Cardiac fibroblast (primary cell): Measurements from ENCODE around the gene PXMP2.

ENCODE experiments used
- DNase-seq, 2 donors: peaks; one replicate each; pipeline versions ENCODE4 v3.0.0 to v3.0.0-alpha.2; 2010; ENCODE audit warnings: low read depth in 2 of 2
- H3K4me3 ChIP-seq, 2 donors: replicated peaks in 1 of 2; 1 replicate in 1 of 2; 2 replicates in 1 of 2; pipeline ENCODE4 v1.5.1; 2011; ENCODE audit warnings: low read depth in 2 of 2, low read length in 2 of 2, mild to moderate bottlenecking in 2 of 2, moderate library complexity in 1 of 2
- CTCF ChIP-seq: IDR thresholded peaks from one replicate; pipeline ENCODE4 v1.5.1; 2011; ENCODE audit warnings: low read depth, mild to moderate bottlenecking, low read length, inconsistent platforms

Gene PXMP2

DNA sequence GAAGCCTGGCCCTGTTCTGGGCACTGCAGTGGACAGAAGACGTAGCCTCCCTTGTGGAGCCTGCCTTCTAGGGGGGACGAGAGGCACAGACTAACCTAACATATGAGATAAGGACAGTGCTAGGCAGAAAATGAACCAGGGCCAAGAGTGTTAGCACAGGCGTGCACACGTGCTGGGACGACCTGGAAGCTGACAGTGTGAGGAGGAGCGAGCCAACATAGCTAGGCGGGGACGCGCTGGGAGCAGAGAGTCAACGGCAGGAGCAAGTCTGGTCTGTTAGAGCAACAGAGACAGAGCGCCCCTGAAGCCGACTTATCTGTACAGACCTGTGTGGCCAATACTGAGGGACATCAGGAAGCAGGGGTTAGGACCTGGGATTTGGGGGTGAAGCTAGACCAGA is 8.0 kb downstream of the PXMP2 start:
- no peak for TF ChIP-seq CTCF
- DNase-seq: no peak
- no peak overlapping the region for H3K4me3 ChIP-seq

- no peak for TF ChIP-seq CTCF
- DNase-seq: no peak
- H3K4me3 ChIP-seq: no peak overlapping the region
These were observed 11.0 kb downstream of the PXMP2 start for GRCh38 chr12:132698341-132698740.

DNA sequence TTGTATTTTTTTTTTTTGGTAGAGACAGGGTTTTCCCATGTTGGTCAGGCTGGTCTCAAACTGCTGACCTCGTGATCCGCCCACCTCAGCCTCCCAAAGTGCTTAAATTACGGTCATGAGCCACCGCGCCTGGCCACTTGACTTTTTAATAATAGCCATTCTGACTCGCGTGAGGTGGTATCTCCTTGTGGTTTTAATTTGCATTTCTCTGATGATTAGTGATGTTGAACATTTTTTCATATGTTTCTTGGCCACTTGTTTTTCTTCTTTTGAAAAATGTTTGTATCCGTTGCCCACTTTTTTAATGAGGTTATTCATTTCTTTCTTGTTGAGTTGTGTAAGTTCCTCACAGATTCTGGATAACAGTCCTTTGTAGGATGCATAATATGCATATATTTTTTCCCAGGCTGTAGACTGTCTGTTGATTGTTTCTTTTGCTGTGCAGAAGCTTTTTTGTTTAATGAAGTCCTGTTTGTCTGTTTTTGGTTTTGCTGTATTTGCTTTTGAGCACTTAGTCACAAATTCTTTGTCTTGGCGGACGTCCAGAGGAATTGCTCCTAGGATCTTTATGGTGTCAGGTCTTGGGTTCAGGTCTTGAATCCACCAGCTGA is 12.9 kb downstream of the PXMP2 start:
- no peak for TF ChIP-seq CTCF
- peak; percentile 38 to 70 for DNase-seq
- no peak overlapping the region for H3K4me3 ChIP-seq

GRCh38 chr12:132702640-132703039 is 15.3 kb downstream of the PXMP2 start:
- no peak overlapping the region for H3K4me3 ChIP-seq
- DNase-seq: no peak
- TF ChIP-seq CTCF: no peak

GRCh38 chr12:132703641-132704040 is 16.3 kb downstream of the PXMP2 start:
- no peak for TF ChIP-seq CTCF
- no peak for DNase-seq

DNA sequence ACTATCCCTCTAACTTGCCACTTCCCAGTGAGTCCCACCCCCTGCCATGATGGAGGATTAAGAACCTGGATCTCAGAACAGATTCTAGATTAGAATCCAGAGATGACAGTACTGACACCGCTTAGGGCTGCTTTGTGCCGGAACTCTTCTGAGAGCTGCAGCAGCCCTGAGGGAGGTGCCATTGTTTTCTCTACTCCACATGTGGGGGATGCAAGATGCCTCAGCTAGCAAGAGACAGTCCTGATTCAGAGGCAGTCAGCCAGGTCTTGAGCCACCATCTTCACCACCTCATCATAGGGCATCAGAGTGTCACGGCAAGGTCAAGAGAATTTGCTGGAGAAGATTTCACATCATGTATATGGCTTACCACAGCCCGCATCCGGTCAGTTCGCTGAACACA is 19.9 kb downstream of the PXMP2 start:
- H3K4me3 ChIP-seq: no peak overlapping the region
- no peak for DNase-seq
- TF ChIP-seq CTCF: no peak

More at GRCh38 chr12:132703641-132704040, 16.3 kb downstream of the PXMP2 start:
- H3K4me3 ChIP-seq: no peak overlapping the region

- H3K4me3 ChIP-seq: no peak overlapping the region
- no peak for DNase-seq
- no peak for TF ChIP-seq CTCF
These were observed 20.8 kb downstream of the PXMP2 start for GRCh38 chr12:132708150-132708549.
